Trophoblast cell (in vitro differentiated cells and primary cell): ENCODE data around the gene TMEM132D.

Experiments
- DNase-seq, 2 donors: peaks; one replicate each; pipeline ENCODE4 v3.0.0-alpha.2; 2016
- H2AFZ ChIP-seq: 2 replicates; pipeline ENCODE4 v1.6.1; 2013; ENCODE audit warnings: low read length, moderate library complexity, mild to moderate bottlenecking; ENCODE audit not compliant: insufficient read depth, poor library complexity
- H2AK5ac ChIP-seq: 2 replicates; pipeline ENCODE4 v1.6.1; 2013; ENCODE audit warnings: mild to moderate bottlenecking, low read length
- H2BK120ac ChIP-seq: 2 replicates; pipeline ENCODE4 v1.6.1; 2013; ENCODE audit warnings: low read length, mild to moderate bottlenecking, moderate library complexity; ENCODE audit not compliant: insufficient read depth, poor library complexity
- H2BK12ac ChIP-seq: 2 replicates; pipeline ENCODE4 v1.6.1; 2013; ENCODE audit warnings: mild to moderate bottlenecking, low read length, moderate library complexity
- H2BK5ac ChIP-seq: 2 replicates; pipeline ENCODE4 v1.6.1; 2013; ENCODE audit warnings: low read length, low read depth, moderate library complexity, mild to moderate bottlenecking; ENCODE audit not compliant: poor library complexity
- H3K14ac ChIP-seq: 2 replicates; pipeline ENCODE4 v1.6.1; 2013; ENCODE audit warnings: mild to moderate bottlenecking, low read length
- H3K18ac ChIP-seq: 2 replicates; pipeline ENCODE4 v1.6.1; 2013; ENCODE audit warnings: mild to moderate bottlenecking, low read length
- H3K23ac ChIP-seq: 2 replicates; pipeline ENCODE4 v1.6.1; 2013; ENCODE audit warnings: low read length
- H3K27ac ChIP-seq: 2 replicates; pipeline ENCODE4 v1.5.1; 2013; ENCODE audit warnings: low read depth, mild to moderate bottlenecking, inconsistent platforms, low read length, moderate library complexity
- H3K27me3 ChIP-seq: 2 replicates; pipeline ENCODE4 v1.6.1; 2013; ENCODE audit warnings: inconsistent platforms, mild to moderate bottlenecking, low read length, moderate library complexity; ENCODE audit not compliant: insufficient read depth
- H3K36me3 ChIP-seq, 2 experiments: 1 replicate in 1 of 2; 2 replicates in 1 of 2; pipeline ENCODE4 v1.6.1; 2013; ENCODE audit warnings: low read length in 2 of 2, mild to moderate bottlenecking in 2 of 2, moderate library complexity in 1 of 2; ENCODE audit not compliant: insufficient read depth in 2 of 2, control insufficient read depth in 1 of 2
- H3K4ac ChIP-seq: 2 replicates; pipeline ENCODE4 v1.6.1; 2013; ENCODE audit warnings: low read depth, mild to moderate bottlenecking, low read length, moderate library complexity
- H3K4me1 ChIP-seq, 2 experiments: 1 replicate in 1 of 2; 2 replicates in 1 of 2; pipeline ENCODE4 v1.6.1; 2013; ENCODE audit warnings: low read length in 2 of 2, mild to moderate bottlenecking in 2 of 2, moderate library complexity in 1 of 2; ENCODE audit not compliant: insufficient read depth in 2 of 2, control insufficient read depth in 1 of 2
- H3K4me2 ChIP-seq: 2 replicates; pipeline ENCODE4 v1.6.1; 2013; ENCODE audit warnings: inconsistent platforms, mild to moderate bottlenecking, low read length, moderate library complexity
- H3K4me3 ChIP-seq: 2 replicates; pipeline ENCODE4 v1.5.1; 2013; ENCODE audit warnings: mild to moderate bottlenecking, low read depth, low read length, inconsistent platforms
- H3K79me1 ChIP-seq: one replicate; pipeline ENCODE4 v1.6.1; 2013; ENCODE audit warnings: low read length
- H3K79me2 ChIP-seq: 2 replicates; pipeline ENCODE4 v1.6.1; 2013; ENCODE audit warnings: low read length, mild to moderate bottlenecking; ENCODE audit not compliant: control insufficient read depth, insufficient read depth, poor library complexity
- H3K9ac ChIP-seq: 2 replicates; pipeline ENCODE4 v1.6.1; 2013; ENCODE audit warnings: mild to moderate bottlenecking, low read length
- H3K9me3 ChIP-seq: 2 replicates; pipeline ENCODE4 v1.6.1; 2013; ENCODE audit warnings: low read depth, mild to moderate bottlenecking, control low read depth, inconsistent platforms, low read length; ENCODE audit not compliant: insufficient read depth
- H4K12ac ChIP-seq: 2 replicates; pipeline ENCODE4 v1.6.1; 2013; ENCODE audit warnings: low read depth, mild to moderate bottlenecking, low read length, moderate library complexity
- H4K8ac ChIP-seq: 2 replicates; pipeline ENCODE4 v1.6.1; 2013; ENCODE audit warnings: low read depth, mild to moderate bottlenecking, low read length, moderate library complexity
- H4K91ac ChIP-seq: one replicate; pipeline ENCODE4 v1.6.1; 2013; ENCODE audit warnings: low read depth, mild to moderate bottlenecking, low read length, moderate library complexity
- WGBS: extraction: QIAGEN DNeasy Blood & Tissue Kit; methylation state at CpG from one replicate; pipeline ENCODE4 v1.1.7; 2013; ENCODE audit warnings: missing lambda C conversion rate; ENCODE audit not compliant: insufficient read length, insufficient coverage; ENCODE audit errors: extremely low coverage; 5-methylcytosine and 5-hydroxymethylcytosine counted together

The TMEM132D gene

DNA sequence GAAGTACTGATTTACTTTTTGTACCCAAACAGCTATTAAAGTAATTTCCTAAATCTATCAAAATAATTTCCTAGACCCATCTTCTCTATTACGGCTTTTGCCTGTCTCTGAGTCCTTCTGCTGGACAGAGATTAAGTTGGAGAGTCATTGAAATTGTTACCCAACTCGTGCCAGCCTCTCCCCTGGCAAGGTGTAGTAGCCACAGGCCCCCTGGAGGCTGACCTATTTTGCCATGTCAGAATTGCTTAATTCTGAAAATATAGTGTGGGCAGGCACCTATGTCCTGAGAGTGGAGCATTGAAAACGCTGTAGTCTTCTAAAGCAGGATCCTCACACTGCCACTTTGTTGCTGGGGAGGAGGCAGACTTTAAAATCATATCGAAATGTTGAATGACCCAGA is 742.3 kb downstream of the TMEM132D start:
- Histone ChIP-seq H2BK12ac (no peak overlapping the region), H3K4me2 (no peak overlapping the region), H3K79me2 (no peaks in the 10 kb centered on the region), H3K27ac (no peak overlapping the region), H3K23ac (no peak overlapping the region), H3K4ac (no peak overlapping the region), H3K4me1 (no peaks in the 10 kb centered on the region), H2AFZ (no peak overlapping the region), H3K79me1 (no peaks in the 10 kb centered on the region), H3K4me3 (no peak overlapping the region), H3K9ac (no peak overlapping the region), H3K9me3 (no peaks in the 10 kb centered on the region), H4K91ac (no peak overlapping the region), H2BK120ac (no peak overlapping the region), H3K14ac (no peak overlapping the region), H3K36me3 (no peaks in the 10 kb centered on the region), H2AK5ac (no peak overlapping the region), H4K12ac (no peak overlapping the region), H4K8ac (no peak overlapping the region), H2BK5ac (no peak overlapping the region), H3K27me3 (no peaks in the 10 kb centered on the region), H3K18ac (no peak overlapping the region)
- WGBS, result no CpG with 5 or more reads among the region's 4 CpGs
- DNase-seq, result no peak

- Histone ChIP-seq H3K14ac (no peak overlapping the region), H3K27me3 (no peaks in the 10 kb centered on the region), H3K27ac (no peak overlapping the region), H2AFZ (no peak overlapping the region), H3K9me3 (no peaks in the 10 kb centered on the region), H3K9ac (no peak overlapping the region), H4K12ac (no peak overlapping the region), H3K18ac (no peak overlapping the region), H3K4me2 (no peak overlapping the region), H2AK5ac (no peak overlapping the region), H3K4ac (no peak overlapping the region), H4K91ac (no peak overlapping the region), H2BK12ac (no peak overlapping the region), H3K4me1 (no peaks in the 10 kb centered on the region), H3K23ac (no peak overlapping the region), H2BK5ac (no peak overlapping the region), H4K8ac (no peak overlapping the region), H3K79me2 (no peaks in the 10 kb centered on the region), H3K4me3 (no peak overlapping the region), H3K36me3 (no peaks in the 10 kb centered on the region), H2BK120ac (no peak overlapping the region), H3K79me1 (no peaks in the 10 kb centered on the region)
- DNase-seq, result no peak
These were observed 743.5 kb downstream of the TMEM132D start for GRCh38 chr12:129160282-129160681.

DNA sequence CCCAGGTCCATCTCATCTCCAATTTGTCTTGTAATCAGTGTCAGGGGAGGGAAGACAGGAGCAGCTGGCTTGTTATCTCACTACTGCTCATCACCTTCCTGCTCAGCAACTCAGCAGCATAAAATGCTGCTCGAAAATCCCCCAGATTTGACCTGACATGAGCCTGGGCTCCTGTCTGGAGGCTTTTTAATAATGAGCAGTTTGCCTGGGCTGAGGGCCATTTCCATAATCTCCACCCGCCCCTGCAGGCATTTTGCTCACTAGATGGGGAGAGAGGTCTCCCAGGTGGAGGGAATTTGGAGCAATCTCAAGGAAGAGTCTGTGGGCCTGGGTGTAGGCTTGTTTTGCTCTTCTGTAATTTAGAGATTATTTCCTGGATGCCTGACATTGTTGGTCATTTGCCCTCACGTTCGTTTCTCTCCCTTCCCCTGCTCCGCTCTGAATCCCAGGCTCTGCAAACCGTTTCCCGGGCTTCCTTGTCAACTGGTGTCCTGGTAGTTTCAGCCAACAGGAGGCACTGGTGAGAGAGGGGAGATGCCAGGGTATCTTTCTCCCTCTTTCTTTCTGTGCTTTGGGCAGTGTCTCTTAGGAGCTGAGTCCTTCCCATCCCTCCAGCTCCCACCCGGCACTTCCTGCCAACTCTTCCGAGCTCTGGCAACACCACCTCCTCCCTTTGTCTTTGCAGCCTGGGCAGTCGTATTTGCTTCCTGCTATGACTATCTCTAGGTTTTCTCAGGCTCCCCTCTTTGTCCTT is 751.3 kb downstream of the TMEM132D start:
- Histone ChIP-seq H2BK120ac (no peak overlapping the region), H2BK5ac (no peak overlapping the region), H2BK12ac (no peak overlapping the region), H3K4ac (no peak overlapping the region), H4K91ac (no peak overlapping the region), H3K14ac (no peak overlapping the region), H3K79me2 (no peaks in the 10 kb centered on the region), H2AK5ac (no peak overlapping the region), H3K9ac (no peak overlapping the region), H3K4me2 (no peak overlapping the region), H3K9me3 (no peaks in the 10 kb centered on the region), H4K12ac (no peak overlapping the region), H2AFZ (no peak overlapping the region), H3K36me3 (no peaks in the 10 kb centered on the region), H3K23ac (no peak overlapping the region), H3K4me3 (no peak overlapping the region), H3K27ac (no peak overlapping the region), H3K18ac (no peak overlapping the region), H3K79me1 (no peaks in the 10 kb centered on the region), H3K4me1 (no peaks in the 10 kb centered on the region), H3K27me3 (no peaks in the 10 kb centered on the region), H4K8ac (no peak overlapping the region)
- WGBS, result no CpG with 5 or more reads among the region's 10 CpGs
- no peak for DNase-seq

DNA sequence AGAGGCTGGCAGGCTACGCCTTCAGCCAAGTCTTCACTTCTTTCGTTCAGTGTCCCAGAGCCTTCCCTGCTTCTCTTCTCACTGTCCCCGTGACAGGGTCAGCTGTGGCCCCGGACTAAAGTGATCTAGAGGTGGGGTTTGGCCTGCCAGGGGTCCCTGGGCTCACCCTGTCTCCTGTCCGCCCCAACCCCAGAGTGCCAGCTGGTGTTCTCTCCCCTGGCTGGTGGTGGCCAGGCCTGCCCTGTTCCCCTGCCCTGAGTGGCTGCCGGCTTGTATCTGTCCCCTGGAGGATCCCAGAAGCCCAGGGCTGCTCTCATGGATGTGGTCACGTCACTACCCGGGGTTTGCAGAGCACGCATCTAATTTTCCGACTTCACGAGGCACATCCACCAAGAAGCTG is 753.1 kb downstream of the TMEM132D start:
- Histone ChIP-seq H3K79me1 (no peaks in the 10 kb centered on the region), H3K4me2 (no peak overlapping the region), H3K4me3 (no peak overlapping the region), H4K91ac (no peak overlapping the region), H3K23ac (no peak overlapping the region), H2BK12ac (no peak overlapping the region), H3K18ac (no peak overlapping the region), H3K14ac (no peak overlapping the region), H3K36me3 (no peaks in the 10 kb centered on the region), H3K9me3 (no peaks in the 10 kb centered on the region), H2BK5ac (no peak overlapping the region), H3K4me1 (no peaks in the 10 kb centered on the region), H4K12ac (no peak overlapping the region), H3K79me2 (no peaks in the 10 kb centered on the region), H2AK5ac (no peak overlapping the region), H2AFZ (no peak overlapping the region), H3K9ac (no peak overlapping the region), H3K4ac (no peak overlapping the region), H3K27ac (no peak overlapping the region), H4K8ac (no peak overlapping the region), H2BK120ac (no peak overlapping the region), H3K27me3 (no peaks in the 10 kb centered on the region)
- DNase-seq, result no peak
- no CpG with 5 or more reads among the region's 11 CpGs for WGBS
